Panc1 (cell line): ENCODE measurements around the gene RASA3. TPM values are rescaled to one million over a fixed set of nuclear protein-coding genes. Genes with fewer than 3 reads are reported as not detected.

Experiments
- ATAC-seq: fragments of 200-7000 bp; cut with Tn5 transposase; 2 replicates; pipeline ENCODE4 v1.9.1; 2020; ENCODE audit warnings: mild to moderate bottlenecking, moderate library complexity
- BruUV-seq: library from RNA; stranded (reverse); fragments of 400-500 nt; replicated peaks from 2 replicates; lab custom pipeline; 2021; lab: Mats Ljungman, UMichigan
- CTCF ChIA-PET: fragments of 300-600 bp; sonication (Branson Sonifier 250); formaldehyde crosslinking; loops from one replicate; lab custom pipeline; 2022; ENCODE audit warnings: antibody characterized with exemption; lab: Charles Lee
- POLR2A ChIA-PET: fragments of 300-600 bp; sonication (Branson Sonifier 250); formaldehyde crosslinking; loops from one replicate; lab custom pipeline; 2022; ENCODE audit warnings: antibody characterized with exemption; lab: Charles Lee
- DNase-seq: peaks from one replicate; pipeline ENCODE4 v3.0.0-alpha.2; 2010; ENCODE audit warnings: low read depth, low spot score
- H3K27ac ChIP-seq: 2 replicates; pipeline ENCODE4 v1.5.1; 2011; ENCODE audit warnings: mild to moderate bottlenecking, low read length, inconsistent platforms
- H3K27me3 ChIP-seq: fragments of 200-500 bp; sonication (Bioruptor generic); 2 replicates; pipeline ENCODE4 v1.6.0; 2014; ENCODE audit warnings: low read length, inconsistent platforms; ENCODE audit not compliant: control insufficient read depth, insufficient read depth
- H3K36me3 ChIP-seq: fragments of 200-500 bp; sonication (Bioruptor generic); 2 replicates; pipeline ENCODE4 v1.5.1; 2014; ENCODE audit warnings: inconsistent platforms, mild to moderate bottlenecking, low read length, moderate library complexity; ENCODE audit not compliant: control insufficient read depth, insufficient read depth
- H3K4me1 ChIP-seq: 2 replicates; pipeline ENCODE4 v1.5.1; 2011; ENCODE audit warnings: inconsistent platforms, mild to moderate bottlenecking, low read length, moderate library complexity; ENCODE audit not compliant: control insufficient read depth, insufficient read depth
- H3K4me3 ChIP-seq, 2 experiments: 2 replicates each; pipeline ENCODE4 v1.5.1; 2011 to 2012; ENCODE audit warnings: low read depth in 2 of 2, low read length in 2 of 2, mild to moderate bottlenecking in 2 of 2, inconsistent platforms in 1 of 2, moderate library complexity in 1 of 2
- H3K9me3 ChIP-seq: fragments of 200-500 bp; sonication (Bioruptor generic); 2 replicates; pipeline ENCODE4 v1.5.1; 2014; ENCODE audit warnings: low read depth, mild to moderate bottlenecking, inconsistent platforms, low read length, moderate library complexity; ENCODE audit not compliant: control insufficient read depth, insufficient read depth
- POLR2AphosphoS5 ChIP-seq: IDR thresholded peaks from 2 replicates; pipeline ENCODE4 v1.6.1; 2012; ENCODE audit warnings: mild to moderate bottlenecking, low read depth, low read length, moderate library complexity
- SIN3A ChIP-seq: IDR thresholded peaks from 2 replicates; pipeline ENCODE4 v1.6.1; 2012; ENCODE audit warnings: low read depth, mild to moderate bottlenecking, low read length, moderate library complexity, borderline replicate concordance; ENCODE audit not compliant: insufficient read depth
- TCF7L2 ChIP-seq: IDR thresholded peaks from 2 replicates; pipeline ENCODE4 v1.6.1; 2011; ENCODE audit warnings: mild to moderate bottlenecking, low read depth, low read length, inconsistent platforms
- in situ Hi-C: cut with HindIII; loops from 2 replicates; pipeline ENCODE4 v1.10.0; 2016; ENCODE audit warnings: low sequenced_read_pairs, low pct_unique_long_range_greater_than_20kb
- intact Hi-C: fragments of 100-400 bp; cut with micrococcal nuclease; formaldehyde crosslinking; loops from one replicate; pipeline ENCODE4 v1.10.0; 2022; ENCODE audit not compliant: unreplicated experiment
- total RNA-seq: library from RNA; stranded (reverse); gene quantifications from one replicate; pipeline ENCODE4 v1.2.1, GENCODE V29; 2021; ENCODE audit not compliant: unreplicated experiment
- TF ChIP-seq, protein P1 (sequence below): fragments of 450-650 bp; IDR thresholded peaks from 2 replicates; pipeline ENCODE4 v1.5.1; 2017; ENCODE audit warnings: mild to moderate bottlenecking
- TF ChIP-seq, protein P2 (sequence below), 2 experiments: IDR thresholded peaks; 2 replicates each; pipeline ENCODE4 v1.6.1; 2011 to 2012; ENCODE audit warnings: low read depth in 2 of 2, control low read depth in 1 of 2, low read length in 1 of 2, mild to moderate bottlenecking in 1 of 2, moderate library complexity in 1 of 2; ENCODE audit not compliant: insufficient read depth in 1 of 2

Gene RASA3
- total RNA-seq, 1 experiment from 2014 or later = 33.7 TPM

DNA sequence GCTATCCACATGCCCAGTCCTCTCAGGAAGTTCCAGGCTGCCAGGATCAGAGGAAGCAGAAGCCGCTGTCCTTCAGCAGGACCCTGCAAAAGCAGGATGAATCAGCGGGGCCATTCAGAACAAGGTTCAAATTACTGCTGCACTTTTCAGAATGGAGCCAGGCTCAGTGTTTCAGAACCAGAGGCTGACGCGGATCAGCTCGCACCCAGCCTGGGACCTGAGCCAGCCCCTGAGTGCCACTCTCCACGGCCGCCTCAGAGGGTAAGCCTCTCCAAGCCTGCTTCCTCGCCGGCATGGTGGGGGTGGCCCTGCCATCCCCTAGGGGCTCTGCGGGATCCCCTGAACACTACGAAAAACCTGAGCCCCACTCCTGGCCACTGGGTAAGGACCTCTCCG lies 24.7 kb downstream of the RASA3 start:
- CTCF ChIA-PET = no interaction called here
- Histone ChIP-seq H3K27me3 (no peaks in the 10 kb centered on the region), H3K27ac (peak overlapping the region; percentile 86), H3K4me1 (peaks cover 60% of the 10 kb centered on the region), H3K36me3 (no peaks in the 10 kb centered on the region), H3K4me3 (0 out of 4 replicates have a peak overlapping the region, but pooled peaks of 1 of the 2 experiments have one; percentile 4), H3K9me3 (no peaks in the 10 kb centered on the region)
- intact Hi-C loops (no loop called here), in situ Hi-C loops (no loop called here)
- ATAC-seq = no peak
- no TSS peak for BruUV-seq
- POLR2A ChIA-PET = no interaction called here
- TF ChIP-seq, protein P1, sequence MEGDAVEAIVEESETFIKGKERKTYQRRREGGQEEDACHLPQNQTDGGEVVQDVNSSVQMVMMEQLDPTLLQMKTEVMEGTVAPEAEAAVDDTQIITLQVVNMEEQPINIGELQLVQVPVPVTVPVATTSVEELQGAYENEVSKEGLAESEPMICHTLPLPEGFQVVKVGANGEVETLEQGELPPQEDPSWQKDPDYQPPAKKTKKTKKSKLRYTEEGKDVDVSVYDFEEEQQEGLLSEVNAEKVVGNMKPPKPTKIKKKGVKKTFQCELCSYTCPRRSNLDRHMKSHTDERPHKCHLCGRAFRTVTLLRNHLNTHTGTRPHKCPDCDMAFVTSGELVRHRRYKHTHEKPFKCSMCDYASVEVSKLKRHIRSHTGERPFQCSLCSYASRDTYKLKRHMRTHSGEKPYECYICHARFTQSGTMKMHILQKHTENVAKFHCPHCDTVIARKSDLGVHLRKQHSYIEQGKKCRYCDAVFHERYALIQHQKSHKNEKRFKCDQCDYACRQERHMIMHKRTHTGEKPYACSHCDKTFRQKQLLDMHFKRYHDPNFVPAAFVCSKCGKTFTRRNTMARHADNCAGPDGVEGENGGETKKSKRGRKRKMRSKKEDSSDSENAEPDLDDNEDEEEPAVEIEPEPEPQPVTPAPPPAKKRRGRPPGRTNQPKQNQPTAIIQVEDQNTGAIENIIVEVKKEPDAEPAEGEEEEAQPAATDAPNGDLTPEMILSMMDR = no peak
- TF ChIP-seq TCF7L2 (no peak), POLR2AphosphoS5 (no peak), SIN3A (no peak)
- TF ChIP-seq, protein P2, sequence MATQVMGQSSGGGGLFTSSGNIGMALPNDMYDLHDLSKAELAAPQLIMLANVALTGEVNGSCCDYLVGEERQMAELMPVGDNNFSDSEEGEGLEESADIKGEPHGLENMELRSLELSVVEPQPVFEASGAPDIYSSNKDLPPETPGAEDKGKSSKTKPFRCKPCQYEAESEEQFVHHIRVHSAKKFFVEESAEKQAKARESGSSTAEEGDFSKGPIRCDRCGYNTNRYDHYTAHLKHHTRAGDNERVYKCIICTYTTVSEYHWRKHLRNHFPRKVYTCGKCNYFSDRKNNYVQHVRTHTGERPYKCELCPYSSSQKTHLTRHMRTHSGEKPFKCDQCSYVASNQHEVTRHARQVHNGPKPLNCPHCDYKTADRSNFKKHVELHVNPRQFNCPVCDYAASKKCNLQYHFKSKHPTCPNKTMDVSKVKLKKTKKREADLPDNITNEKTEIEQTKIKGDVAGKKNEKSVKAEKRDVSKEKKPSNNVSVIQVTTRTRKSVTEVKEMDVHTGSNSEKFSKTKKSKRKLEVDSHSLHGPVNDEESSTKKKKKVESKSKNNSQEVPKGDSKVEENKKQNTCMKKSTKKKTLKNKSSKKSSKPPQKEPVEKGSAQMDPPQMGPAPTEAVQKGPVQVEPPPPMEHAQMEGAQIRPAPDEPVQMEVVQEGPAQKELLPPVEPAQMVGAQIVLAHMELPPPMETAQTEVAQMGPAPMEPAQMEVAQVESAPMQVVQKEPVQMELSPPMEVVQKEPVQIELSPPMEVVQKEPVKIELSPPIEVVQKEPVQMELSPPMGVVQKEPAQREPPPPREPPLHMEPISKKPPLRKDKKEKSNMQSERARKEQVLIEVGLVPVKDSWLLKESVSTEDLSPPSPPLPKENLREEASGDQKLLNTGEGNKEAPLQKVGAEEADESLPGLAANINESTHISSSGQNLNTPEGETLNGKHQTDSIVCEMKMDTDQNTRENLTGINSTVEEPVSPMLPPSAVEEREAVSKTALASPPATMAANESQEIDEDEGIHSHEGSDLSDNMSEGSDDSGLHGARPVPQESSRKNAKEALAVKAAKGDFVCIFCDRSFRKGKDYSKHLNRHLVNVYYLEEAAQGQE (IDR thresholded peaks at IDR 0.05; ENCODE audit: insufficient read depth in 1 of 2, low read depth in 2 of 2, low read length in 1 of 2) = no peak
- no peak for DNase-seq

DNA sequence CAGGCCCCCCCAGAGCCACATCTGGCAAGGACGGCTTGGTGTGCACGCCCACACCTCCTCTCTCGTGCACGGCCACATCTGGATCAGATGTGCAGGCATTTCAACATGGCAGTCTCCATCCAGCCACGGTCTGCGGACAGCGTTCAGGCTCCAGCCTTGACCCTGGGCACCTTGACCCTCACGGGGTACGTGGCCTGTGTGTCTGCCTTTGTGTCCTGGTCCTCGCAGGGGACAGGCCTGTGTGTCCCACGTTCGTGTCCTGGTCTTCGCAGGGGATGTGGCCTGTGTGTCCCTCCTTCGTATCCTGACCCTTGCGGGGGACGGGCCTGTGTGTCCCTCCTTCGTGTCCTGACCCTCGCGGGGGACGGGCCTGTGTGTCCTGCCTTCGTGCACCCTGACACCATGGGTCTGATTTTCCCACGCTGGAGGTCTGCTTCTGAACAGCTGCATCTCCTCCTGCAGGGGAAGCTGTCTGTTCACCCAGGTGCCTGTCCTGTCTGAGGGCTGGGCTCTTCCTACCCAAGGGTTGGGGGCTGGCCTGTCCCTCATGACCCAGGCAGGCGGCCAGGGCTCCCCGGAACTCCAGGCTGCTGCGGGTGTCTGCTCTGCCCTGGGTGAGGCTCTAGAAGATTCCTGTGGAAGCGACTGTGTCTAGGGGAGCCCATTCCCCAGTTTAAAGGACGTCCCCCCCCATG lies 25.3 kb downstream of the RASA3 start:
- no peak overlapping the region for H3K4me3 ChIP-seq
- BruUV-seq = no TSS peak
- ATAC-seq = no peak
- in situ Hi-C loops (no loop called here), intact Hi-C loops (no loop called here)
- DNase-seq = no peak
- CTCF ChIA-PET = no interaction called here
- POLR2A ChIA-PET = no interaction called here
- H3K27me3 ChIP-seq = no peaks in the 10 kb centered on the region
- no peaks in the 10 kb centered on the region for H3K36me3 ChIP-seq
- no peak for TF ChIP-seq SIN3A
- TF ChIP-seq, protein P2 (IDR thresholded peaks at IDR 0.05; ENCODE audit: insufficient read depth in 1 of 2, low read depth in 2 of 2, low read length in 1 of 2) = no peak
- TF ChIP-seq, protein P1 = no peak
- no peak for TF ChIP-seq TCF7L2
- no peak for TF ChIP-seq POLR2AphosphoS5
- peaks cover 58% of the 10 kb centered on the region for H3K4me1 ChIP-seq
- peak overlapping the region; percentile 86 for H3K27ac ChIP-seq
- H3K9me3 ChIP-seq = no peaks in the 10 kb centered on the region
